Memory B cell (primary cell): ENCODE results near the gene NRXN3.

Experiments
- ATAC-seq: fragments of 150-1000 bp; cut with Tn5 transposase; 2 replicates; pipeline ENCODE4 v1.10.0; 2021; ENCODE audit warnings: low read depth, mild to moderate bottlenecking, moderate library complexity
- DNase-seq, 2 donors: peaks; one replicate each; pipeline ENCODE4 v3.0.0; 2022; ENCODE audit warnings: low spot score in 2 of 2
- H3K27ac Mint-ChIP-seq: one replicate; pipeline ENCODE4 v1.8.0; 2022; ENCODE audit warnings: mild to moderate bottlenecking, moderate library complexity, mixed read lengths
- H3K27me3 Mint-ChIP-seq: one replicate; pipeline ENCODE4 v1.8.0; 2022; ENCODE audit warnings: mixed read lengths
- H3K36me3 Mint-ChIP-seq: one replicate; pipeline ENCODE4 v1.8.0; 2022; ENCODE audit warnings: mild to moderate bottlenecking, mixed read lengths
- H3K4me1 Mint-ChIP-seq: one replicate; pipeline ENCODE4 v1.8.0; 2022; ENCODE audit warnings: mixed read lengths
- H3K4me3 Mint-ChIP-seq: one replicate; pipeline ENCODE4 v1.8.0; 2022; ENCODE audit warnings: mild to moderate bottlenecking, moderate library complexity, mixed read lengths
- H3K9me3 Mint-ChIP-seq: one replicate; pipeline ENCODE4 v1.8.0; 2022; ENCODE audit warnings: mixed read lengths

NRXN3 gene

GRCh38 chr14:78967111-78967809 is 797.1 kb downstream of the NRXN3 start:
- no peak overlapping the region for H3K4me3 Mint-ChIP-seq
- peaks cover 3% of the 10 kb centered on the region for H3K27me3 Mint-ChIP-seq
- H3K27ac Mint-ChIP-seq, result no peak overlapping the region
- H3K36me3 Mint-ChIP-seq, result no peaks in the 10 kb centered on the region
- DNase-seq, result no peak
- no peak for ATAC-seq
- no peaks in the 10 kb centered on the region for H3K9me3 Mint-ChIP-seq
- H3K4me1 Mint-ChIP-seq, result no peaks in the 10 kb centered on the region

GRCh38 chr14:78968265-78968664 is 798.1 kb downstream of the NRXN3 start:
- Mint-ChIP-seq H3K9me3 (no peaks in the 10 kb centered on the region), H3K27ac (no peak overlapping the region), H3K36me3 (no peaks in the 10 kb centered on the region), H3K4me3 (no peak overlapping the region), H3K4me1 (no peaks in the 10 kb centered on the region), H3K27me3 (peaks cover 3% of the 10 kb centered on the region)
- ATAC-seq (no peak), DNase-seq (no peak)

- ATAC-seq, result no peak
- no peak for DNase-seq
- Mint-ChIP-seq H3K4me1 (no peaks in the 10 kb centered on the region), H3K9me3 (no peaks in the 10 kb centered on the region), H3K27ac (no peak overlapping the region), H3K36me3 (no peaks in the 10 kb centered on the region), H3K4me3 (no peak overlapping the region), H3K27me3 (peaks cover 3% of the 10 kb centered on the region)
Observed at GRCh38 chr14:78970677-78971076, 800.5 kb downstream of the NRXN3 start.

GRCh38 chr14:78972440-78972839 is 802.3 kb downstream of the NRXN3 start:
- H3K4me1 Mint-ChIP-seq, result no peaks in the 10 kb centered on the region
- no peak overlapping the region for H3K27ac Mint-ChIP-seq
- no peaks in the 10 kb centered on the region for H3K36me3 Mint-ChIP-seq
- H3K4me3 Mint-ChIP-seq, result no peak overlapping the region
- peaks cover 3% of the 10 kb centered on the region for H3K27me3 Mint-ChIP-seq
- ATAC-seq (no peak), DNase-seq (no peak)
- no peaks in the 10 kb centered on the region for H3K9me3 Mint-ChIP-seq

- no peak for DNase-seq
- Mint-ChIP-seq H3K9me3 (no peaks in the 10 kb centered on the region), H3K36me3 (no peaks in the 10 kb centered on the region), H3K4me3 (no peak overlapping the region), H3K27ac (no peak overlapping the region), H3K4me1 (no peaks in the 10 kb centered on the region), H3K27me3 (peaks cover 1% of the 10 kb centered on the region)
- ATAC-seq, result no peak
Observed at GRCh38 chr14:78974691-78975090, 804.5 kb downstream of the NRXN3 start.

GRCh38 chr14:78975734-78976133 is 805.6 kb downstream of the NRXN3 start:
- no peak overlapping the region for H3K4me3 Mint-ChIP-seq
- no peaks in the 10 kb centered on the region for H3K36me3 Mint-ChIP-seq
- no peak for ATAC-seq
- no peaks in the 10 kb centered on the region for H3K9me3 Mint-ChIP-seq
- peaks cover 2% of the 10 kb centered on the region for H3K27me3 Mint-ChIP-seq
- no peaks in the 10 kb centered on the region for H3K4me1 Mint-ChIP-seq
- no peak for DNase-seq
- H3K27ac Mint-ChIP-seq, result no peak overlapping the region

GRCh38 chr14:78978896-78979295 is 808.7 kb downstream of the NRXN3 start:
- H3K27me3 Mint-ChIP-seq, result peaks cover 2% of the 10 kb centered on the region
- H3K36me3 Mint-ChIP-seq, result no peaks in the 10 kb centered on the region
- no peaks in the 10 kb centered on the region for H3K4me1 Mint-ChIP-seq
- H3K9me3 Mint-ChIP-seq, result no peaks in the 10 kb centered on the region
- DNase-seq (no peak), ATAC-seq (no peak)
- H3K4me3 Mint-ChIP-seq, result no peak overlapping the region
- H3K27ac Mint-ChIP-seq, result no peak overlapping the region

GRCh38 chr14:78982551-78982950 is 812.4 kb downstream of the NRXN3 start:
- no peaks in the 10 kb centered on the region for H3K4me1 Mint-ChIP-seq
- no peak overlapping the region for H3K27ac Mint-ChIP-seq
- no peak for ATAC-seq
- no peak overlapping the region for H3K4me3 Mint-ChIP-seq
- no peaks in the 10 kb centered on the region for H3K9me3 Mint-ChIP-seq
- H3K36me3 Mint-ChIP-seq, result no peaks in the 10 kb centered on the region
- H3K27me3 Mint-ChIP-seq, result peaks cover 2% of the 10 kb centered on the region
- DNase-seq, result no peak

GRCh38 chr14:78983126-78983525 is 813.0 kb downstream of the NRXN3 start:
- Mint-ChIP-seq H3K36me3 (no peaks in the 10 kb centered on the region), H3K4me3 (no peak overlapping the region), H3K27me3 (peaks cover 2% of the 10 kb centered on the region), H3K4me1 (no peaks in the 10 kb centered on the region), H3K27ac (no peak overlapping the region), H3K9me3 (no peaks in the 10 kb centered on the region)
- ATAC-seq, result no peak
- no peak for DNase-seq

GRCh38 chr14:78985668-78986381 is 815.7 kb downstream of the NRXN3 start:
- H3K36me3 Mint-ChIP-seq, result no peaks in the 10 kb centered on the region
- ATAC-seq (no peak), DNase-seq (no peak)
- H3K4me3 Mint-ChIP-seq, result no peak overlapping the region
- no peaks in the 10 kb centered on the region for H3K9me3 Mint-ChIP-seq
- no peaks in the 10 kb centered on the region for H3K27me3 Mint-ChIP-seq
- H3K4me1 Mint-ChIP-seq, result no peaks in the 10 kb centered on the region
- no peak overlapping the region for H3K27ac Mint-ChIP-seq

- no peak for DNase-seq
- Mint-ChIP-seq H3K4me3 (no peak overlapping the region), H3K36me3 (no peaks in the 10 kb centered on the region), H3K27me3 (no peaks in the 10 kb centered on the region), H3K9me3 (no peaks in the 10 kb centered on the region), H3K27ac (no peak overlapping the region), H3K4me1 (no peaks in the 10 kb centered on the region)
- no peak for ATAC-seq
Observed at GRCh38 chr14:78986989-78987388, 816.8 kb downstream of the NRXN3 start.

- DNase-seq (no peak), ATAC-seq (no peak)
- no peaks in the 10 kb centered on the region for H3K4me1 Mint-ChIP-seq
- H3K27me3 Mint-ChIP-seq, result no peaks in the 10 kb centered on the region
- no peak overlapping the region for H3K4me3 Mint-ChIP-seq
- no peaks in the 10 kb centered on the region for H3K36me3 Mint-ChIP-seq
- no peak overlapping the region for H3K27ac Mint-ChIP-seq
- no peaks in the 10 kb centered on the region for H3K9me3 Mint-ChIP-seq
Observed at GRCh38 chr14:78989221-78989620, 819.0 kb downstream of the NRXN3 start.

- DNase-seq (no peak), ATAC-seq (no peak)
- no peaks in the 10 kb centered on the region for H3K36me3 Mint-ChIP-seq
- no peaks in the 10 kb centered on the region for H3K4me1 Mint-ChIP-seq
- no peak overlapping the region for H3K27ac Mint-ChIP-seq
- no peak overlapping the region for H3K4me3 Mint-ChIP-seq
- no peaks in the 10 kb centered on the region for H3K9me3 Mint-ChIP-seq
- H3K27me3 Mint-ChIP-seq, result no peaks in the 10 kb centered on the region
Observed at GRCh38 chr14:78992867-78993266, 822.7 kb downstream of the NRXN3 start.

GRCh38 chr14:78997811-78998210 is 827.6 kb downstream of the NRXN3 start:
- Mint-ChIP-seq H3K4me1 (no peaks in the 10 kb centered on the region), H3K4me3 (no peak overlapping the region), H3K27me3 (no peaks in the 10 kb centered on the region), H3K9me3 (peaks cover 1% of the 10 kb centered on the region), H3K36me3 (no peaks in the 10 kb centered on the region), H3K27ac (no peak overlapping the region)
- no peak for ATAC-seq
- DNase-seq, result no peak

GRCh38 chr14:79009286-79009685 is 839.1 kb downstream of the NRXN3 start:
- Mint-ChIP-seq H3K36me3 (no peaks in the 10 kb centered on the region), H3K9me3 (no peaks in the 10 kb centered on the region), H3K4me1 (no peaks in the 10 kb centered on the region), H3K4me3 (no peak overlapping the region), H3K27me3 (no peaks in the 10 kb centered on the region), H3K27ac (no peak overlapping the region)
- no peak for ATAC-seq
- DNase-seq, result no peak
